Astrocyte (in vitro differentiated cells and primary cell): Measurements from ENCODE around the gene CTRB1.
"Not testable (repeated sequence)": the region's sequence is repeated elsewhere in the genome, so short reads cannot be mapped to it uniquely, and the experiment has no call there.

Source experiments
- EZH2 ChIP-seq: IDR thresholded peaks from 2 replicates; pipeline ENCODE4 v1.6.1; 2012; ENCODE audit warnings: mild to moderate bottlenecking, low read length, inconsistent platforms; ENCODE audit not compliant: insufficient read depth
- TF ChIP-seq, protein P1 (sequence below): IDR thresholded peaks from 2 replicates; pipeline ENCODE4 v1.5.1; 2011; ENCODE audit warnings: low read depth, mild to moderate bottlenecking, inconsistent platforms, low read length, moderate library complexity; ENCODE audit not compliant: insufficient read depth

DNA sequence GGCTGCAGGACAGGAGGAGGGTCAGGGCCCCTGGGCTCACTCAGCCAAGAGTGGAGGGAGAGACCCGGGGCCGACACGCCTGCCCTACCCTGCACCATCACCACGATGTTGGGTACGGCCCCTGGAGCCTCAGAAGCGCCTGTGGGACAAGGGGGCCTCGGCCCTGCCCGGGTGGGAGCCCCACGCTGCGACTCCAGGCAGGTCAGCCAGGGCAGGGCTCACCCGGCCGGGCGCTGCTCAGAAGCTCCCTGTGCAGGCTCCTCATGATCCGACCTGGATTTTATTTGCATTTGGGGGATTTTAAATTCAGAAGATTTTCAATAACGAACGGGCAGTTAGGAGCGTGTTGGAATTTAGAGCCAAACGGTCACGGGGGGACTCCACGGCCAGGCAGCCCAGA lies 13.9 kb upstream of the CTRB1 start:
- TF ChIP-seq, protein P1, sequence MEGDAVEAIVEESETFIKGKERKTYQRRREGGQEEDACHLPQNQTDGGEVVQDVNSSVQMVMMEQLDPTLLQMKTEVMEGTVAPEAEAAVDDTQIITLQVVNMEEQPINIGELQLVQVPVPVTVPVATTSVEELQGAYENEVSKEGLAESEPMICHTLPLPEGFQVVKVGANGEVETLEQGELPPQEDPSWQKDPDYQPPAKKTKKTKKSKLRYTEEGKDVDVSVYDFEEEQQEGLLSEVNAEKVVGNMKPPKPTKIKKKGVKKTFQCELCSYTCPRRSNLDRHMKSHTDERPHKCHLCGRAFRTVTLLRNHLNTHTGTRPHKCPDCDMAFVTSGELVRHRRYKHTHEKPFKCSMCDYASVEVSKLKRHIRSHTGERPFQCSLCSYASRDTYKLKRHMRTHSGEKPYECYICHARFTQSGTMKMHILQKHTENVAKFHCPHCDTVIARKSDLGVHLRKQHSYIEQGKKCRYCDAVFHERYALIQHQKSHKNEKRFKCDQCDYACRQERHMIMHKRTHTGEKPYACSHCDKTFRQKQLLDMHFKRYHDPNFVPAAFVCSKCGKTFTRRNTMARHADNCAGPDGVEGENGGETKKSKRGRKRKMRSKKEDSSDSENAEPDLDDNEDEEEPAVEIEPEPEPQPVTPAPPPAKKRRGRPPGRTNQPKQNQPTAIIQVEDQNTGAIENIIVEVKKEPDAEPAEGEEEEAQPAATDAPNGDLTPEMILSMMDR, result not testable (repeated sequence)
- TF ChIP-seq EZH2, result not testable (repeated sequence)
